Left hindlimb (tissue), 1 donor: ENCODE measurements around the gene CLIP1.
"Not testable (repeated sequence)": the region's sequence is repeated elsewhere in the genome, so short reads cannot be mapped to it uniquely, and the experiment has no call there.

Source experiments
- DNase-seq: peaks from one replicate; pipeline ENCODE4 v3.0.0-alpha.2; 2018

The CLIP1 gene

GRCh38 chr12:122308811-122309210 lies 113.7 kb downstream of the CLIP1 start:
- DNase-seq, result no peak

DNA sequence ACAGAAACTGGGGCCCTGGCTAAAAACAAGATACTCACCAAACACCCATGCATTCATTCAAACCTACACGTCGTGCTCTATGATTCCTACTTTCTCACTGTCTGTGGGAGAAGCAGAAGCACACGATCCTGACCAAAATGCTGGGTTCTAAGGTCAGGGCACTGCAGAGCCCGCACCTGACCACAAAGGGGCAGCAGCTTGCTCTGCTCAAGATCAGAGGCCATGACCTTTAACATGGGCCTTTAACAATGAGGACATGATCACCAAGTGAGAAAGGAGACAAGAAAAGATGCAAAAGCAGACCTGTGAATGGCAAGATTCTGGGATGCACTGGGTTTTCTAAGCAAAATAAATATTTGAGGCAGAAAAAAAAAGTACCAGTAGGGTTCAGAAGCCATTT lies 116.1 kb downstream of the CLIP1 start:
- DNase-seq, result no peak

DNA sequence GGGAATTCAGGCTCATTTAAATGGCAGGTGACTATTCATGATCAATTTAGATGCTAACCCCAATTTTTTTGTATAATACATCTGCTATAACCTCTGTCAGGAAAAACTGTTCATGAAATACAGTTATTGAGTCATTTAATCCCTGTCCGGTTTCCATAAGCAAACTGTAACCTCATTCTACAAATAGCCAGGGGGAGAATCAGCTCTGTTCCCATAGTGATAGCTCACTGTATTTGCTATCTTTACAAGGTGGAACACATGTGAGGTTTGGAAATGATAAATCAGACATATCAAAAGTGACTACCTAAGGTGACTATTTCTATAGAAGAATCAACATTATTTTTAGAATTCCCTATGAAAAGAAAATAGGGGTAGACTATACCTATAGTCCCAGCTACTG lies 117.5 kb downstream of the CLIP1 start:
- no peak for DNase-seq

DNA sequence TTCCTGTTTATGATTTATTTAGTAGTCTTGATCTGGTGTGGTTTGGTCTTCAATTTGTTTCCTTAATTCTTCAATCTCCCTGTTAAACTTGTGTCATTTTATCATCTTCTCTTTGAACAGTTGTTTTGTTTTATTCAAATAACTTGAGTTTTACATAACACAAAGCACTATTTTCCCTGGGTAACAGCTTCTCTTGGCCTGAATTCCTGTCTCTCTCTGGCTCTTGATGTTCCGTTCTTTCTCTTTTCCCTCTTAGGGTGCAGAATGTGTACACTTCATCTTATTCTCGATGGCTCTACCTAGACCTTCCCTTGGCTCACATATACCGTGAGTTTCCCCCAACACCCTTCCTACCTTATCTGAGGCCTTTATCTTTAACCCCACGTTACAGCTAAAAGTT lies 119.4 kb downstream of the CLIP1 start:
- DNase-seq, result no peak

GRCh38 chr12:122298071-122298748 lies 124.3 kb downstream of the CLIP1 start:
- DNase-seq, result no peak

- DNase-seq, result no peak
Observed at GRCh38 chr12:122297494-122297893, 125.0 kb downstream of the CLIP1 start.

GRCh38 chr12:122295877-122296276 lies 126.6 kb downstream of the CLIP1 start:
- no peak for DNase-seq

GRCh38 chr12:122293081-122293480 lies 129.4 kb downstream of the CLIP1 start:
- DNase-seq, result no peak

- no peak for DNase-seq
Observed at GRCh38 chr12:122291431-122291830, 131.0 kb downstream of the CLIP1 start.

DNA sequence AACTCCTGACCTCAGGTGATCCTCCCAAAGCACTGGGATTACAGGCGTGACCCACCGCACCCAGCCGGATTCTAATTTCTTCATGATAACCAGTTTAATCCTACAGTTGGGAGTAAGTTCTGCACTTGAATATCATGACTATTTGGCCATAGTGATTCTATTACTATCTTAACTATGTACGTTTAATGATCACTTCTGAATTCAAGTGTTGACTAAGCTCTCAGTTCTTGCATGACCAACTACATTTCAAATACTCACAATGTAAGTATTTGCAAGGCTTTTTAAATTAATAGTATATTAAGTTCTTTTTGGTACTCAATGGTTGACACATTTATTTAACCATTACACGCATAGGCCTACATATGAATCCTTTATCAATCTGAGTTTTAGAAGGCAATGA lies 138.8 kb downstream of the CLIP1 start:
- no peak for DNase-seq

- DNase-seq, result no peak
Observed at GRCh38 chr12:122282061-122282460, 140.4 kb downstream of the CLIP1 start.

DNA sequence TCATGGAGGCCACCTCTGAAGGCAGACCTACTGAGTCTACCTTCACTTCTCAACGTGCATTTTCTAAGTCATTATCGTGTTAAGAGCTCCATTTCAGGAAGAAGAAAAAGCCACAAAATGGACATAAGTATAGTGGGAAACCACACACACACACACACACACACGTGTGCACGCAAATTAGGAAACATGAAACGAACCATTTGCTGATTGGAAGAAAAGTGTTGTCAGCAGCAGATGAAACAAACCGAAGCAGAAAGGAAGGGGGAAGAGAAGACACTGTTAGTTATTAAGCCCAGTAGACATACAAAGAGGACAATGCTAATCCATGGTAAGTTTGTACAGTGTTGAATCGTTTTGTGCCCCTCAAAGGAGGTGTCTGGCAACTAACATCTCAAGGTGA lies 146.2 kb downstream of the CLIP1 start:
- DNase-seq, result no peak

- DNase-seq, result no peak
Observed at GRCh38 chr12:122275459-122275858, 147.0 kb downstream of the CLIP1 start.

DNA sequence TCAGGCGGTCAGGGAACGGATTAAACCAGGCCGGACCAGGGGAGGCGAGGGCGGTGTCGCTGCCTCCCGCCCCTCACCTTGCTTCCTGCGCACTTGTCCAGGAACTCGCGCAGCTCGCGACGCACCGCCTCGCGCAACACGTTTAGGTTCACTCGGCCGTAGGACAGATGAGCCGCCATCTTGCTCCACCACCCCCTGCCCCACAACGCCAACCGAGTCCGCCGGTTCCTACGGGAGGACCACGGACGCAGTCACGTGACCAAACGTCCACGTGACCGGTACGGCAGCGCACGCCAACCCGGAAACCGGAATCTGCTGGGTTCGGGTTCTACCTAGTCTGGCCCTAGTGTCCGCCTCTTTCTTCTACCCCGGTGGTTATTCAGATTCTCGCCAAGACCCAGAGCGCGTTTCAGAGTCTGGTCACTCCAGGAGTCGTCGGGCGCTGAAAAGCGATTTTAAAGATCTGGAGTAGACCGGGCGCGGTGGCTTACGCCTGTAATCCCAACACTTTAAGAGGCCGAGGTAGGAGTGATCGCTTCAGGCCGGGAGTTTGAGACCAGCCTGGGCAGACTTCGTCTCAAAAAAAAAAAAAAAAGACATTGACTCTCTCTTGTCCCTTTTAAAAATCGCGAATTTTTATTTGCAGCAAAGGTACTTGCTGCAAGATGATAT lies 156.1 kb downstream of the CLIP1 start, which contains the start of gene VPS33A:
VPS33A (minus strand) TSS at position 265 of the 672 bp plus-strand sequence; CDS start at position 179, 86 bp downstream.
- peak; percentile 98 for DNase-seq

DNA sequence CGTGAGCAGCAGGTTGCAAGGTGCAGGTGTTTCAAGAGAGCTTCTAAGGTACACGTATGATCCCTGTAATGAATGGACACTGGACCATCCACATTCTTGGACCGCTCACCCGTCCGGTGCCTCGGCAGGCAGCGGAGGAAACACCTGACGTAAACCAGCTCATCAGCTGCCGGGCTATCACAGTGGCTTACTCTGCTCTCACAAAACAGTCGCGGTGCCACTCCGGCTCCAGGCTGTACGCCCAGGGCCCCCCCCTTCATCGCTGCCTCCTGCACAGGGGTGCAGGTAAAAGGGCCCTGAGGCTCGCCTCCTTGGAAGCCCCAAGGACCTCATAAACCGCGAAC lies 156.6 kb downstream of the CLIP1 start:
- no peak for DNase-seq

DNA sequence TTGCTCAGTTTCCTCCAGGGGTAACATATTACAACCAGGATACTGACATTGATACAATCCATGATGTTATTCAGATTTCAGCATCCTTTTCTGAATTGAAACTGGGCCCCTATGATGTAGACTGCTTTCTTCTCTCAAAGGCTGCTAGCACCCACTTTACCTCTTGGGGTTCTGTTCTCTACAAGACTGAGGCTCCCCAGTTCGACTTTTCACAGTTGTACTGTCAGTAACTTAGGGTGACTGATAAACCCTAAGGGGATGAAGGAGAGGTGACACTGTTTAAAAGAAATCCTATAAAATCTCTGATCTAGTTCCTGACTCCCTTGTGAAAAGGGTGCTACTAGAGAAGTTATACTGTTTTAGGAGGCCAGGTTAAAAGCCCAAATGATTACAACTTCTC lies 157.0 kb downstream of the CLIP1 start:
- no peak for DNase-seq

DNA sequence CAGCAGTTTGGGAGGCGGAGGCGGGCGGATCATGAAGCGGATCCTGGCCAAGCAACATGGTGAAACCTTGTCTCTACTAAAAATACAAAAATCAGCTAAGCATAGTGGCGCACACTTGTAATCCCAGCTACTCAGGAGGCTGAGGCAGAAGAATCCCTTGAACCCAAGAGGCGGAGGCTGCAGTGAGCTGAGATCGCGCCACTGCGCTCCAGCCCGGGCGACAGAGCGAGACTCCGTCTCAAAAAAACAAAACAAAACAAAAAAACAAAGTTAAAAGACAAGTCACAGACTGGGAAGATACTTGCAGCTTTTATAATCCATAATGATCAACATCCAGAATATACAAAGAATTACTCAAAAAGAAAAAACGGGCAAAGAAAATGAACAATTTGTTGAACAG lies 161.7 kb downstream of the CLIP1 start:
- not testable (repeated sequence) for DNase-seq

- not testable (repeated sequence) for DNase-seq
Observed at GRCh38 chr12:122258939-122259338, 163.5 kb downstream of the CLIP1 start.

- not testable (repeated sequence) for DNase-seq
Observed at GRCh38 chr12:122258462-122258861, 164.0 kb downstream of the CLIP1 start.

DNA sequence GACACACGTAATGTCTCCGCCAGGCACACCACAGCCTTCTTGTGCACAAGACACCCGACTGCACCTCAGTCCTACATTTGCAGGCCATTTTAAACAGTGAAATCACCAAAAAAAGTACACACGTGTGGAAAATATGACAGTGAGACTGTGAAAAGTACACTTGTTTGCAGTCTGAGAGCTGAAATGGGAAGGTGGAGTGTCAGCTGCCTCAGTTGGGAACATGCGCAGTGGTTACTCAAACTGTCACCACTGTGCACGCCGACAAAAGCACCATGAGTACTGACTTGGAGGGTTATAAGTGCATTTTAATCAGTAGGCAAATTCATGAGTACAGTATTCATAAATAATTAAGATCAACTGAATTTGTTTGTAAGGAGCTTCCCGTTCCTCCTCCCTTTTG lies 171.9 kb downstream of the CLIP1 start:
- DNase-seq, result no peak

GRCh38 chr12:122250047-122250446 lies 172.4 kb downstream of the CLIP1 start:
- no peak for DNase-seq

DNA sequence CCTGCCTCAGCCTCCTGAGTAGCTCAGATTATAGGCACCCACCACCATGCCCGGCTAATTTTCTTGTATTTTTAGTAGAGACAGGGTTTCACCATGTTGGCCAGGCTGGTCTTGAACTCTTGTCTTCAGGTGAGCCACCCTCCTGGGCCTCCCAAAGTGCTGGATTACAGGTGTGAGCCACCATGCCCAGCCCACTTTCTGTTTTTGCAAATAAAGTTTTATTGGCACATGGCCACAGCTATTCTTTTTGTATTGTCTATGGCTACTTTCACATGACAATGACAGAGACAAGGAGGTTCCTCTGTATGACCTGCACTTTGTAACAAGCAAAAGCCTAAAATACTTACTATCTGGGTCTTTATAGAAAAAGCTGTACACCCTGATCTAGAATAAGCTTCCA lies 176.9 kb downstream of the CLIP1 start:
- no peak for DNase-seq

GRCh38 chr12:122244565-122245371 lies 177.7 kb downstream of the CLIP1 start:
- DNase-seq, result no peak

DNA sequence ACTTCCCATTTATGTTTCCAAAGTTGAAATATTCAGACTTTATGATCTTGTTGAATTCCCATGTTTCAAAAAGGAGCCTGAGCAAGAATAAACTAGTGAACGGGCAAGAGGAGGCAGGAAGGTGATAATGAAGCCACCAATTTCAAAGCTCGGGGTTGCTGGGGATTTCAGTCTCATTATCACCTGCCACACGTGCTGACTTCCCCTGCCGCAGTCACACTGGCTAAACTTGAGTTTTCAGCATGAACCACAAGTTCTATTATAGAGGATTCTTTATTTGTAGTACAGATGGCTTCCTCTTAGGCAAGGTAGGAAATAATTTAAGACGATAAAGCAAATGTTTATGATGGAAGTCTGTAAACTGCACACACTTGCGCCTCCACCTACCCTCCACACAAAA lies 178.5 kb downstream of the CLIP1 start:
- no peak for DNase-seq
